Smooth muscle cell of the coronary artery (primary cell): ENCODE data around the gene IGBP1. TPM values are rescaled to one million over a fixed set of nuclear protein-coding genes. Genes with fewer than 3 reads are reported as not detected.

Experiments used
- total RNA-seq: library from RNA; depleted of rRNA; stranded (reverse); fragments of >200 nt; gene quantifications from 2 replicates; pipeline ENCODE4 v1.2.3, GENCODE V29; 2014; ENCODE audit warnings: low replicate concordance

The IGBP1 gene
- total RNA-seq, result 77.4 and 103 TPM in 2 replicates

DNA sequence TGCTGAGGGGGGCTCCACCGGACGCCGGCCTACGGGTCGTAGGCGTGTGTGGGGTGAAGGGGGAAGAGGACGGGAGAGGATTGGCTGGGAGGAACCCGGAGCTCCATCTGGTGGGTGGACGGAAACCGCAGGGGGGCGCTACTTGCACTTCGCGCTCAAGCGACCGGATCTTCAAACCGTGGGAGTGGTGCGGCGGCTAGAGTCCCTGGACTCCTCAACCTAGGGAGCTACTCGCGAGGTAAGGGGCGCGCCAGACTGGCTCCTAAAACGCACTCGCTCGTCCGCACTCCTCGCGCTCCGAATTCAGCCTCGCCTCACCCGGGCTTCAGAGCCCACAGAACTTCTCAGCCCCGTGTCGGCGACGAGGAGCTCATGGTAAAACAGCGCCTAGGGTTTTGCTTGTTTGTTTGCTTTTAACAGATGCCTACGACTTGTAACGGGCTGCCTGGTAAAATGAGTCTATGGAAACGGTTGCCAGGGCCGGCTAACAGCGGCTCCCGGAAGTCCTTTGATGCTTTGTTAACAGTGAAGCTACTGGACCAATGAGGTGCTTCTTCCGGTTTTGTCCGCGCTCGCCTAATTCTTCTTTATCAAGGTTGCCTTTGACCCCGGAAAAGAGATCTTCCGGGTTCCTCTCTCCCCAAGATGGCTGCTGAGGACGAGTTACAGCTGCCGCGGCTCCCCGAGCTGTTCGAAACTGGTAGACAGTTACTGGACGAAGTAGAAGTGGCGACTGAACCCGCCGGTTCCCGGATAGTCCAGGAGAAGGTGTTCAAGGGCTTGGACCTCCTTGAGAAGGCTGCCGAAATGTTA is at the start of gene IGBP1:
TSS of gene IGBP1 (plus strand) at position 145 of the 813 bp plus-strand sequence. CDS start at position 646, 501 bp downstream.

GRCh38 chrX:70176938-70177533 is 43.8 kb downstream of the IGBP1 start, which contains the start of gene DGAT2L6:
Gene DGAT2L6 (plus strand): TSS chrX:70177483. CDS start chrX:70177583, 100 bp downstream.

Other genes starting within 250 kb of the IGBP1 start
- gene AWAT2, start 83.5 kb upstream of the IGBP1 start, total RNA-seq, result 0.08 TPM in 1 of 2 replicates, not detected in the other
- not detected in 2 replicates for gene OTUD6A, start 71.0 kb upstream of the IGBP1 start, total RNA-seq
- not detected in 2 replicates for gene DGAT2L6, start 44.0 kb downstream of the IGBP1 start, total RNA-seq
- gene AWAT1, start 101.2 kb downstream of the IGBP1 start, total RNA-seq, result not detected in 2 replicates
- gene P2RY4, start 126.8 kb downstream of the IGBP1 start, total RNA-seq, result under 0.01 TPM in 1 of 2 replicates, not detected in the other
- not detected in 2 replicates for gene ARR3, start 134.9 kb downstream of the IGBP1 start, total RNA-seq
- not detected in 2 replicates for gene RAB41, start 148.7 kb downstream of the IGBP1 start, total RNA-seq
- gene PDZD11, start 156.5 kb downstream of the IGBP1 start, total RNA-seq, result 32.6 and 51.2 TPM in 2 replicates
- 0.59 and 5.2 TPM in 2 replicates for gene KIF4A, start 156.7 kb downstream of the IGBP1 start, total RNA-seq